ENCODE data around the gene ST3GAL5. TPM values are rescaled to one million over a fixed set of nuclear protein-coding genes. Genes with fewer than 3 reads are reported as not detected.

Gene ST3GAL5
- total RNA-seq, 2 donors from 2014 or later = 26.6 to 34.3 TPM

GRCh38 chr2:85823951-85824350, 64.8 kb downstream of the ST3GAL5 start:
- ATAC-seq = no peak
- H3K9me3 ChIP-seq (ENCODE audit: control insufficient read depth, low read length, poor library complexity, severe bottlenecking) = no peaks in the 10 kb centered on the region
- Mint-ChIP-seq H3K36me3 (ENCODE audit: low read depth) (no peaks in the 10 kb centered on the region), H3K27ac (no peak overlapping the region), H3K4me3 (no peak overlapping the region), H3K4me1 (peaks cover 17% of the 10 kb centered on the region), H3K27me3 (peaks cover 24% of the 10 kb centered on the region)
- no peak for DNase-seq

GRCh38 chr2:85822766-85823165, 66.0 kb downstream of the ST3GAL5 start:
- Mint-ChIP-seq H3K27ac (no peak overlapping the region), H3K36me3 (ENCODE audit: low read depth) (no peaks in the 10 kb centered on the region), H3K4me1 (peaks cover 11% of the 10 kb centered on the region), H3K27me3 (peaks cover 36% of the 10 kb centered on the region), H3K4me3 (no peak overlapping the region)
- DNase-seq = no peak
- H3K9me3 ChIP-seq (ENCODE audit: control insufficient read depth, low read length, poor library complexity, severe bottlenecking) = no peaks in the 10 kb centered on the region
- no peak for ATAC-seq

DNA sequence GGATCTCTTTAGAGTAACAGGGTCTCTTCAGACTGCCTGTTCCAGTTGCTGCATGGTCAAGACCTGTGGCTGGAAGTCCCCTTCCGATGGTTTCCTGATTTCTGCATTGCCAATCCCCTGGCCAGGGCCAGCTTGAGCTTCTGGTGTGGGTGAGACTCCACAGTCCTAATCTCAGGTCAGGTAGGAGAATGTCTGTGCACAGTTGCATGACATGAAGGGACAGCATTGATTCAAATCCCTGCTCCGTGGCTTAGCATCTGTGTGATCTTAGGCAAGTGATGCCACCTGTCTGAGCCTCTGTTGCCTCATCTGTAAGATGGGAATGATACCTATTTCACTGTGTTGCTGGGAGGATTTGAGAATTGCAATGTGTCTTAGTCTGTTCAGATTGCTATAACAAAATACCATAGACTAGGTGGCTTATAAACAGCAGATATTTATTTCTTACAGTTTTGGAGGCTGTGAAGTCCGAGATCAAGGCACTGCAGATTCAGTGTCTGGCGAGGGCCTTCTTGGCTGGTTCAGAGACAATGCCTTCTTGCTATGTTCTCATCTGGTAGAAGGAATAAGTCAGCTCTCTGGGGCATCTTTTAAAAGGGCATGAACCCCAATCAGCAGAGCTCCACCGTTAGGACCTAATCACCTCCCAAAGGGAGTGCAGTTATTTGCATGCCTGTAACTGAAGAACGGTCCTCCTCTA, 68.8 kb downstream of the ST3GAL5 start:
- ATAC-seq (no peak), DNase-seq (no peak)
- Mint-ChIP-seq H3K27ac (no peak overlapping the region), H3K36me3 (ENCODE audit: low read depth) (no peaks in the 10 kb centered on the region), H3K4me1 (peaks cover 3% of the 10 kb centered on the region), H3K4me3 (no peak overlapping the region), H3K27me3 (peaks cover 35% of the 10 kb centered on the region)
- no peaks in the 10 kb centered on the region for H3K9me3 ChIP-seq (ENCODE audit: control insufficient read depth, low read length, poor library complexity, severe bottlenecking)

GRCh38 chr2:85814802-85815550, 73.8 kb downstream of the ST3GAL5 start:
- H3K4me3 Mint-ChIP-seq = no peak overlapping the region
- H3K27ac Mint-ChIP-seq = no peak overlapping the region
- no peaks in the 10 kb centered on the region for H3K36me3 Mint-ChIP-seq (ENCODE audit: low read depth)
- H3K9me3 ChIP-seq (ENCODE audit: control insufficient read depth, low read length, poor library complexity, severe bottlenecking) = no peaks in the 10 kb centered on the region
- DNase-seq (no peak), ATAC-seq (no peak)
- peaks cover 53% of the 10 kb centered on the region for H3K27me3 Mint-ChIP-seq
- H3K4me1 Mint-ChIP-seq = peaks cover 11% of the 10 kb centered on the region

DNA sequence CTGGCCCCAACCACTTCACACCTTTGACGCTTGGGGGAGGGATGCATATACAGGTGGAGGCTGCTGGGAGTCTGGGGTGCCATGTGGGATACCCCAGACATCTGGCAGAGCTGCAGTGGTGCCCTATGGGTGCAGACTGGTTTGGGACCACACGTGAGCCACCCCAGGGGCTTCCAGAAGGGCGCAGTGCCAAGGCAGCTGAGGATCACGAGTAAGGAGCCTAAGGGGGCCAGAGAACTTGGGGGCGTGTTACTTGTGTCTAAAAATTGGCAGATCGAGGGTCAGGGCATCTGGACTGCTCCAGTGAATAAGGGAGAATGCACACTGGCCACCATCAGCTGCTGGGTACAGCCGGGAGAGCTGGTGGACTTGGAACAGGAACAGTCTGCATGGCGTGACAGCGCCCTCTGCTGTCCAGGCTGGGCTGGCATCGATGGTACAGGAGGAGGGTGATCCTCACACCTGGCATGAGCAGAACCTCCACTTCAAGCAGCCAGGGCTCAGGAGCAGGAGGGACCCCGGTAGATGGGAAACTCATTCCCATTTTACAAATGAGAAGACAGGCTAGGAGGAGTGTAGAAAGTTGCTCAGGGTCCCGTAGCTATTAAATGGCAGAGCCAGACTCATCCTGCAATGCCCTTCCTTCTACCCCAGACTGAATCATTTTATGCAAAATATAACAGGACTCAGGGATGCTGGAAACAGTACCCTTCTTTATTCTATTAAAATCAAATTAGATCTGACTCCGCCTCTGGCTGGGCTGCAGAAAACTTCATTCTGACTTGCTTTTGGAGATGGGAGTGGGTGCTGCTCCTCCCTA, 74.6 kb downstream of the ST3GAL5 start:
- Mint-ChIP-seq H3K4me3 (peak overlapping the region; percentile 9), H3K27me3 (peaks cover 49% of the 10 kb centered on the region), H3K36me3 (ENCODE audit: low read depth) (no peaks in the 10 kb centered on the region), H3K27ac (no peak overlapping the region), H3K4me1 (peaks cover 11% of the 10 kb centered on the region)
- ATAC-seq (peak; percentile 93), DNase-seq (peak; percentile 54 to 76 (median 59))
- no peaks in the 10 kb centered on the region for H3K9me3 ChIP-seq (ENCODE audit: control insufficient read depth, low read length, poor library complexity, severe bottlenecking)

- no peak for DNase-seq
- no peaks in the 10 kb centered on the region for H3K9me3 ChIP-seq (ENCODE audit: control insufficient read depth, low read length, poor library complexity, severe bottlenecking)
- peaks cover 42% of the 10 kb centered on the region for H3K27me3 Mint-ChIP-seq
- H3K4me3 Mint-ChIP-seq = no peak overlapping the region
- H3K36me3 Mint-ChIP-seq (ENCODE audit: low read depth) = no peaks in the 10 kb centered on the region
- ATAC-seq = no peak
- no peak overlapping the region for H3K27ac Mint-ChIP-seq
- peaks cover 11% of the 10 kb centered on the region for H3K4me1 Mint-ChIP-seq
These were observed 75.4 kb downstream of the ST3GAL5 start for GRCh38 chr2:85813211-85813981.

GRCh38 chr2:85812094-85812735, 76.6 kb downstream of the ST3GAL5 start:
- H3K4me1 Mint-ChIP-seq = peaks cover 8% of the 10 kb centered on the region
- H3K4me3 Mint-ChIP-seq = no peak overlapping the region
- ATAC-seq (no peak), DNase-seq (no peak)
- no peaks in the 10 kb centered on the region for H3K9me3 ChIP-seq (ENCODE audit: control insufficient read depth, low read length, poor library complexity, severe bottlenecking)
- H3K36me3 Mint-ChIP-seq (ENCODE audit: low read depth) = no peaks in the 10 kb centered on the region
- no peak overlapping the region for H3K27ac Mint-ChIP-seq
- peaks cover 31% of the 10 kb centered on the region for H3K27me3 Mint-ChIP-seq

DNA sequence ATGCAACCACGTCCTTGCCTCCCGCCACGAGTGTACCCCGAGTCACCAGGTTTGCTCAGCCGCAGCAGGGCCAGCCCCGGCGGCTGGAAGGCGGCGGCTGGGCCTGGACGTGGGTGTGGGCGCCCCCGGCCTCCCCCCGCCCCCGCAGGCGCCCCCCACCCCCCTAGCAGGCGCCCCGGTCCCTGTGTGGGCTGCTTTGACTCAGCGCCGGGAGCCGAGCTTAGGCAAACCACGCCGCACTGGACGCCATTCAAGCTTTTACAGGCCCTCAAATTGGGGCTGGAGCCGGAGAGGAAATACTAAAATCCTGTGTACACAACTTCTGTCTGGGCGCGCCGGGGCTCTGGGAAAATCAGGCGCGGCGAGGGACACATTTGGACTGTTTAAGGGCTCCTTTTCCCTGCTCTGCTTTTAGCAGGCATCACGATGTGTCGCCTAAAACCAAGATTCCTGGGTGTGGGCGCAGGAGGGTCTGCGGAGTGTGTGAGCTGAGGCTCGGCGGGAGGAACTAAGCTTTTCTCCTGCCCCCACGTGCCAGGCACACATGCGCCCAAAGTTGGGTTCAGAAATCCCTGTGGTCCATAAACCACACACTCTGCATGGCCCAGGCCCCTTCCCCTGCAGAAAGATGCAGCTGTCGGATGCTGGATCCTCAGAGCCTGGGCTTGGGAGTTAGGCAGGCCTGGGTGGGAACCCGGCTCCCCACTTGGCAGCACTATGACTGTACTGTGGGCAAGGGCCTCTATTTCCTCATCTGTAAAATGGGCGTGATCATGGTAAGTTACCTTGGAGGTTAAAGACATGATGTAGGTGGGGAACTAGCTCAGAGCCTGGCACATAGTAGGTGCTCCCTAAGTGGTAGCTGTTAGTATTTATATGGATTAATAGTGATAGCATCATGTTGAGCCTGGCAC, 77.4 kb downstream of the ST3GAL5 start:
- DNase-seq = no peak
- Mint-ChIP-seq H3K4me1 (peaks cover 8% of the 10 kb centered on the region), H3K4me3 (no peak overlapping the region), H3K27ac (no peak overlapping the region), H3K27me3 (peaks cover 31% of the 10 kb centered on the region), H3K36me3 (ENCODE audit: low read depth) (no peaks in the 10 kb centered on the region)
- no peaks in the 10 kb centered on the region for H3K9me3 ChIP-seq (ENCODE audit: control insufficient read depth, low read length, poor library complexity, severe bottlenecking)
- no peak for ATAC-seq

GRCh38 chr2:85810371-85811179, 78.2 kb downstream of the ST3GAL5 start:
- H3K4me1 Mint-ChIP-seq = peaks cover 8% of the 10 kb centered on the region
- no peak for ATAC-seq
- H3K27me3 Mint-ChIP-seq = peaks cover 31% of the 10 kb centered on the region
- no peak overlapping the region for H3K4me3 Mint-ChIP-seq
- H3K36me3 Mint-ChIP-seq (ENCODE audit: low read depth) = no peaks in the 10 kb centered on the region
- H3K27ac Mint-ChIP-seq = no peak overlapping the region
- no peaks in the 10 kb centered on the region for H3K9me3 ChIP-seq (ENCODE audit: control insufficient read depth, low read length, poor library complexity, severe bottlenecking)
- no peak for DNase-seq

DNA sequence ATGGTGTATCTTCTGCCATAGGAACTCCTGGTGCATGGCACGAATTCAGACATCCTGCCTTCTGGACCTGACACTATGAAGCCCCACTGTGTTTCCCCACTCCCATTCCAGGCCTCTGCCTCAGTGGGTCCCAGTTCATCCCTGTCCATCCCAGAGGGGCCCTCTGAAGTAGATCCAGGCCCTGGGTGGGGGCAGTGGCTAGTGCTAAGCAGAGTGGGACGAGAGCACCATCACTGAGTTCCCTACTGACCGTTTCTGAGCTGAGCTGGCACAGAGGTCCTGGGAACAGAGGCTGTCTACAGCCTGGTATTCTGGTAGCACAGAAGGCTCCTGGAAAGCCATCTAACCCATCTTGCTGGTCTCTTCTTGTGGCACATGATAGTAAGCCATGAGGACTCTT, 81.0 kb downstream of the ST3GAL5 start:
- Mint-ChIP-seq H3K4me3 (no peak overlapping the region), H3K36me3 (ENCODE audit: low read depth) (no peaks in the 10 kb centered on the region), H3K27me3 (peaks cover 12% of the 10 kb centered on the region), H3K4me1 (peaks cover 10% of the 10 kb centered on the region), H3K27ac (no peak overlapping the region)
- ATAC-seq = no peak
- no peak for DNase-seq
- H3K9me3 ChIP-seq (ENCODE audit: control insufficient read depth, low read length, poor library complexity, severe bottlenecking) = no peaks in the 10 kb centered on the region
